ENCODE data around the gene AMH.

GRCh38 chr19:2286402-2287140 is 37.4 kb downstream of the AMH start:
- no peak for TF ChIP-seq CTCF (conservative IDR thresholded peaks at IDR 0.05 in 1 of 2, IDR thresholded peaks at IDR 0.05 in 1 of 2; ENCODE audit: low read depth in 1 of 2, low read length in 2 of 2)
- no peak for TF ChIP-seq EZH2 (IDR thresholded peaks at IDR 0.05; ENCODE audit: low read length, missing control alignments)

All from fibroblast of lung (primary cell).